Measurements from ENCODE around the gene ZFYVE28.

The ZFYVE28 gene

DNA sequence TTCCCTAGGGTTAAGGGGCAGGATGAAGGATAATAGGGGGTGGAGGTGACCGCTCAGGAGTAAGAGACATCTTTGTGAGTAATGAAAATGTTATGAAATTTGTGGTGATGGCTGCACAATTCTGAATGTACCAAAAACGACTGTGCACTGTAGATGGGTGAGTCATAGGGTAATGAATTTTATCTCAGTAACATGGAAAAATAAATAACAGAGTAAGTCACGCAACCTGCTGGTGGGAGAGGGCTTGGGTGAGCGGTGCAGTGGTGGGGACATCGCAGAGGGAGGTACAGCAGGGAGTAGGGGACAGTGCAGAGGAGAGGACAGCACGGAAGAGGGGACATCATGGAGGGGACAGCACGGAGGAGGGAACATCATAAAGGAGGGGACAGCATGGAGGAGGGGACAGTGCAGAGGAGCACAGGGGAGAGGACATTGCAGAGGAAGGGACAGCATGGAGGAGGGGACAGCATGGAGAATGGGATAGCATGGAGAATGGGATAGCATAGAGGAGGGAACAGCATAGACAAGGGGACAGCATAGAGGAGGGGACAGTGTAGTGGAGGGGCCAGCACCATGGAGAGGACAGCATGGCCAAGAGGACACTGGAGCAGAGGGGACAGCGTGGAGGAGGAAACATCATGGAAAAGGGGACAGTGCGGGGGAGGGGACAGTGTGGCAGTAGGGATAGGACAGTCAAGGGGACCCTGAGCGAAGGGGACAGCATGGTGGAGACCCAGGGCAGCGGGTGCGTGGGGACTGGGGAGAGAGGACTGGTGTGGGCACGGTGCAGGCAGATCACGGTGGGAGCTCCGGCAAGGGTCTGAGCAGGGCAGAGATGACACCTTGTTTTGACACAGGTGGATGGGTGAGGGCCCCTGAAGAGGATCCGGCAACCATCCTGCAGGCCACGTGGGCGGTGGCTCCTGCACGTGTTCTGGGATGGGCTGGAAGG, 88.1 kb downstream of the ZFYVE28 start:
- no peak for FAIRE-seq

- FAIRE-seq: no peak
Observed at GRCh38 chr4:2327579-2327978, 90.9 kb downstream of the ZFYVE28 start.

DNA sequence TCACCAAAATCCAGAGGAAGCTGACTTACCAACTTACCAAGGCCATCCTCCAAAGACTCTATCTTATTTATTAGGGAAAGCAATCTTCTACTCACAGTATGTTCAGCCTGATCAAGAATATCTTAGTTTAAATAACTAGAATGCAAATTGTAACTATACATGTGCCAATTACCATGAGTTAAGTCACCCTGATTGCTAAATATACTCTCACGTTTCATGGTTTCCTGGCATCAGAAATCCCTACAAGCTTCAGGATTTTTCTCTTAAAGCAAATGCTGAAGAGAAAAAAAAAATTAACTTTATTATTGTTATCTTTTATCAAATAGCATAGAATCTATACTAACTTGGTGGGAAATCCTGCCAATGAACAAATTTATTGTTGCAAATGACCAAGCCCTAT, 93.6 kb downstream of the ZFYVE28 start:
- no peak for FAIRE-seq

DNA sequence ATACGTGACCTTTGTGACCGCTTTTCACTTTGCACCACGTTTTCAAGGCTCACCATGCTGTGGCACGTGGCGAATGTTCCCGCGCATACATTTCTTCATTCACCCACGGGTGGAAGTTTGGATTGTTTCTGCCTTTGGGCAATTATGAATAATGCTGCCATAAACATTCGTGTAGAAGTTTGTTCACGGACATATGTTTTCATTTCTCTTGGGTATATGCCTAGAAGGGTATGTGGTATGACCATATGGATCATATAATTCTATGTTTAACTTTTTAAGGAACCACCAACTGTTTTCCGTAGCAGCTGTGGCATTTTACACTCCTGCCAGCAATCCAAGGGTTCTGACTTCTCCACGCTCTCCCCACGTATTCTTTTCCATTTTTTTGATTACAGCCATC, 95.6 kb downstream of the ZFYVE28 start:
- FAIRE-seq: no peak

DNA sequence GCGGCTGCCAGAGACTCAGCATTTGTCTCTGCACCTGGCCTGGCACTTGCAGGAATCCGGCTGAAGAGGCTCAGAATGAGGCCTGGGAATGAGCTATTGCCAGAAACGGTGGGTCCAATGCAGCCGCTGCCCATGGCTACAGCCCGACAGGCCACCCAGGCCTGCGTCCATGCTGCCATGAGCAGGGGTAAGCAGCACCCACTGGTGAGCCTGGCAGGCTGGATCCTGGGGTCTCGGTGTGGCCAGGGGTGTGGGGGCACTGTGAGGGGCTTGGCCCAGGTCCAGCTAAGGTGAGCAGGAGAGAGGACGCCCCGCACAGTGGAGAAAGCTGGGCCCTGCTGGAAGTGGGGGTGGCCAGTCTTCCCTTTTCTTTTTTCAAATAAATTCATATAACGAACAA, 96.2 kb downstream of the ZFYVE28 start:
- no peak for FAIRE-seq

DNA sequence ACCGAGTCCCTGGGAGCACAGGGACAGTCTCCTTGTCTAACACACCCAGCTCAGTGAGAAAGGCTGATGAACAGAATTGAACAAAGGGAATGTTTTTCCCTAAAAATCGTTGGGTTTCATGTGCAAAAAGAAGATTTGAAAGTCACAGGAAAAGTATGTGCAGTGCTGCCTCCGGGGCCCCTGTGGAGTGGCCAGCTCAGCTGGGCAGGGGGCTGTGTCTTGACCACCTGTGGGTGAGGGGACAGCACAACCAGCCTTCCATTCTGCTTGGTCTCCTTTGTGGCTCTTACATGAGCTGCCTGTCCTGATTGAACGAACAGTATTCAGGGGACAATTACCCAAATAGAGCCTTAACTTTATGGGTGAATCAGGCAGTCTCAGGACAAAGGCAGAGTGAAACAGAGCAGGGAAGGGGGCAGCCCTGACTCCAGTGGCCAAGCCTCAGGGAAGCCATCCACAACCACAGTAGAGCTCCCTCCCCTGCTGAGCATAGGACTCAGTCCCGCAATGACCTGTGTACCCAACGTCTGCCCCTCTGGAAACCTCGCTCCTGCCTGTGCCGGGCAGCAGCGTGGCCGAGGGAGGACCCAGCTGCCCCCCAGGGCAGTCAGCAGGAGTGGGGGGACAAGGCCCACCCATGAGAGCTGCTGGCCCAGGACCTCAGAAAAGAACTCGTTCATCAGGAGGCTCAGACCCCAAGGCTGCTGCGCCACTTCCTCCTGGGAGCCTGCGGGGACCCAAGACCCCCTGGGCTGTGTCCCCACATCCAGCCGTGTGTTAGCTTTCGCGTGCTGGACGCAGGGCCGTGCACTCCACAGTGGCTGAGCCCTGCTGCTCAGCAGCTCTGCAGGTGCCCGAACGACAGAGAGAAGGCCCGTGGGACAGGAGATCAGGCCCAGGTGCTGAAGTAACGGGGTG, 96.9 kb downstream of the ZFYVE28 start:
- no peak for FAIRE-seq

DNA sequence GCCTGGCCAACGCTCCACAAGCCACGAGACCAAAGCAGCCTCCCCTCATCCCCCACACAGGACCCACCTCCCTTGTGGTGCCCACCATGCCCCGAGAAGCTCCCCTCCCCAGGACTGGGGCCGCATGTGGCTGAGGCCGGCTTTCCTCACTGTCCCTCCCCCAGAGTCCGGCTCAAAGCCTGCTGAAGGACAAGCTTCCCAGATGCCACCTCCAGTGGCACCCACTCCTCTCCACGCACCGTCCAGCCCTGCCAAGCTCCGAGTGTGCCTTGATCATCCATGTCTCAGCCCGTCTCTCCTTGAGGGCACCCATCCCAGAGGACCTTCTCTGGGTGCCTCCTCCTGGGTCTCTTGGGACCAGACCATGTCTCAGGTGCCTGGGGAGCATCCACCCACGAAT, 97.7 kb downstream of the ZFYVE28 start:
- FAIRE-seq: no peak

DNA sequence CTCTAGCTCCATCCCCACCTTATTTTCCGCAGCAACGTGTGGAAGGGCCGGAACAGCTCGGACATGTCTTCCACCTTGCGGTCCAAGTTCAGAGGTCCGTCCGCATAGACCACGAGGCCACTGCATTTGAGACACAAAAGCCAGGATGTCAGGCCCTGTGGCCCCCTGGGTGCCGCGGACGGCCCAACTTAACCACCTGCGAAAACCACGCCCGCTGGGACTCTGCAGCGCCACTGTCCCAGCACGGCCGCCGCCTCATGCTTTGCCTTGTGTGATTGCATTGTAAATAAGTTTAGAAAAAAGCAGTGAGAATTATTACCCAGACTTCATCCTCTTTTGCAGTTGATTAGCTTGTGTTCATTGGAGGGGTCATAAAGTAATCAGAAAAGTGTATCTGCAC, 98.3 kb downstream of the ZFYVE28 start:
- FAIRE-seq: no peak

DNA sequence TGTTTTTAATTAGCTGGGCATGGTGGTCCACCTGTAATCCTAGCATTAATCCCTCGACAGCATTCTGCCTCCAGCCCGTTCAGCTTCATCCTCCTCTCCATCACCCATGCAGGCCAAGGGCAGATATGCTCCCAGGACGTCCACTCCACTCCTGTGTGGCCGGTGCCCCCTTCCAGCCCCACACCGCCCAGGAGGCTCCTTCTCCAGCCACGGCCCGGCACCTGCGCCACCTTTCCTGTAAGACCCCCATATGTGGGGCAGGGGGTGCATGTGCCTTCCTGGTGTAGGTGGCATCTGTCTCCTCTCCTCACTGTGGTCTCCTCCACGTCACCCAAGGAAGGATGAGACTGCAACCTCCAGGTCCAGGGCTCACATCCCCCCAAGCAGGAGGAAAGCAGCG, 99.6 kb downstream of the ZFYVE28 start:
- no peak for FAIRE-seq

DNA sequence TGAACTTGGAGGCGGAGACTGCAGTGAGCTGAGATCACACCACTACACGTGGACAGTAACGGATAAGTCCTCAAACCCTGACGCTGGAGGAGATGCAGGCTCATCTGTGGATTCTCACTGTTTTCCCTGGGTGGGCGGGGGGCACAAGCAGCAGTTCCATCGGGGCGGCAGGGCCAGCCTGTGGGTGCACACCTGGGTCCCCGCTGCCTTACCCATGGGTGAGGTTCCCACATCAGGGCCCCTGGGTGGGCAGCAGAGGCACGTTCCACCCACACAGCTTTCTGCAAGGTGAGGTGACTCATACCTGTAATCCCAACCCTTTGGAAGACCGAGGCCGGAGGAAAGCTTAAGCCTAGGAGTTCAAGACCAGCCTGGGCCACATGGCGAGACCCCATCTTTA, 100.0 kb downstream of the ZFYVE28 start:
- no peak for FAIRE-seq

GRCh38 chr4:2313366-2313765, 105.1 kb downstream of the ZFYVE28 start:
- no peak for FAIRE-seq

DNA sequence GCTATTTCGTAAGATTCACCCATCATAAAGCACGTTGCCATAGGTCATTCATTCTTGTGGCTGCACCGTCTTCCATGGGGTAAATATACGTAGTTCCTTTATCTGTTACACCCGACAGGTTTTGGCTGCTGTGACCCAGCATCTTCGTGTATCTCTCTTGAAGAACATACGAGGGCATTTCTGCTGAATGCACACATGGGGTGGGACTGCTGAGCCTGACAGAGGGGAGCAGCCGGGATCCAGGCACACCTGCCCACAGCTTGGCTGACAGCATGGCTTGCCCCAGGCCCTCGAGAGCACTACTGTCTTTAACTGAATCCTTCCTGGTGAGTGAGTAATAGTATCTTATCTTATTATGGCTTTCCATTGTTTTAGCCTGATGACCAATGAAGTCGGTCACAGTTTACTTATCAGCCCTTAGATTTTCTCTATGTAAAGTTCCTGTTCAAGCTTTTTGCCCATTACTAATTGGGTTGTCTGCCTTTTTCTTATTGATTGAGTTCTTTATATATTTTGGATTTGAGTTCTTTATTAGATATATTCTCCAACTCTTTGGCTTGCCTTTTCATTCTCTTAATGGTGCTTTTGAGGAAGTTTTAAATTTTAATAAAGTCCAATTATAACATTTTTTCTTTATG, 111.6 kb downstream of the ZFYVE28 start:
- FAIRE-seq: no peak

DNA sequence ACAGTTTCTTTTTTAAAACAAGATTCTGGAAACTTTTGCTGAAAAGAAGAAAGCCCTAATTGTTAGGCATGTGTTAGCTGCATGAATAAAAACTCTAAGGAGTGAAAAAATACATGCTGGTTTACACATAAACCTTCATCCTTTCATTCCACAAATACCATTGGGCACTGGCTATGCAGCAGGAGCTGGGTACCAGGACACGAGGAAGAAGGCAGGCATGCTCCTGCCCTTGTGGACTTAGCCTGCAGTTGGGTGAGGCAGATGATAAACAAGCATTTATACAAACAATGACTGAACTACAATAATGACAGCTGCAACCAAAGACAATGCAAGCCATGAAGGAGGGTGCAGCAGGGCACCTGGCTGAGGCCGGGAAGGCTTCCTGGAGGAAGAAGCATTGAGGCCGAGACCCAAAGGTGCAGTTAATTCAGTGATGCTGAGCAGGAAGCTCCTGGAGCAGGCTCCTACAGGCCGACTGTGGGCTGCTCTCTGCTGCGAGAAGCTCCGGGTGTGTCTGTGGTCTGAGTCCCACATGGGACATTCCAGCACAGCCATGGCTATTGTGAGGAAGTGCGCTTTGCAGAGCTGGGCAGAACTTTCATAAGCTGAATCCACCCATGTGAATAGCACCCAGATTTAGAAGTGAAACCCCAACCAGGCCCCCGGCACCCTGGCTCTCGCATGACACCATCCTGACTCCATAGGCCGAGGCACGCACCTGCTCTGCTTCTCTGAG, 112.5 kb downstream of the ZFYVE28 start:
- no peak for FAIRE-seq

GRCh38 chr4:2304877-2305561, 113.4 kb downstream of the ZFYVE28 start:
- no peak for FAIRE-seq

DNA sequence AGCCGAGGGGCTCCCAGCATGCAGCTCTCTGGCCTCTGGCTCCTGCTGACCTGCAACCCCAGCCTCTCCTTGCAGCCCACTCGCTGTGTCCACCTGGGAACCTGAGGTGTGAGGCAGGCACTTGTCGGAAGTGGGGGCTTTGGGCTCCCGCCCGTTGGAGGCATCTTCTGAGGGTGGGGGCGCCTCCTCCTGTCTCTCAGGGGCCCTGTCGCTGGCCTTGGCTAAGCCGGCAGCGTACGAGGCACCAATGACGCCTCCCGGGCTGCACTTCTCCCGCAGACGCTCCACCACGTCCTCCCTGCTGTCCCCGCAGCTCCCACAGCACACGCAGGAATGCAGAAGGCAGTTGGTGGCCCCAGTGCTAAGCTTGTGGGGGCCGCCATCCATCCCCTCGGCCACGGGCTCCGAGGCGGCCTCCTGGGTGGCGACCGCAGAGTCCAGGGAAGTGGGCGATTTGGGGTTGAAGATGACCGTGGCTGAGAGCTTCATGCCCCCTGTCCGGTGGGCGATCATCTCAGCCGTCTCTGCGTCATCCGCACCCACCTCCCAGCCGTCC, 114.0 kb downstream of the ZFYVE28 start:
- FAIRE-seq: no peak

DNA sequence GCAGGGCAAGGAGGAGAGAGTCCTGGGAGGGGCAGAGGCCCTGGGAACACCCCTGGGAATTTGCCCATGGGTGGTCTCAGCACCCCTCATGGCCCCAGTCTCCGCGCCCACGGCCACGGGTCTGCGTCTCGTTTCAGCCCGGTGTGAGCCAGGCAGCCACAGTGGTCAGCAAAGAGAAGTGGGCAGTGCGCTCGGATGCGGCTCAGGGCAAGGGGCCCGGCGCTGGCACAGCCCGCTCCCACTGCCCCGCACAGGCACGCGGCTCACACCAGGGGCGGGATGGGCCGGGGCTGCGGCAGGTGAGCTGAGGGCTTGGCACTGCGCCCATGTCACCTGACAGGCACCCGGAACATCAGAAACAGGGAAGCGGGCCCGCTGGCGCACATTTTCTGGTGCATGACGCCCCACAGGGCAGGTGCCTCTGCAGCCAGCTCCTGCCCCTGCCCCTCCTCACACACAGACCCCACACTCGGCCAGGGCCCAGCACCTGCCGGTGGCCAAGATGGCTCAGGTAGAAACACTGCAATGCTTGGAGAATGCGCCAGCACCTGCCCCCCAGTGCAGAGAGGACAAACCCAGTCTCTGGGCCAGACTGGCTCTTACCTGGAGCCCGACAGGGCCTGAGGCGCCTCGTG, 114.6 kb downstream of the ZFYVE28 start:
- FAIRE-seq: no peak

DNA sequence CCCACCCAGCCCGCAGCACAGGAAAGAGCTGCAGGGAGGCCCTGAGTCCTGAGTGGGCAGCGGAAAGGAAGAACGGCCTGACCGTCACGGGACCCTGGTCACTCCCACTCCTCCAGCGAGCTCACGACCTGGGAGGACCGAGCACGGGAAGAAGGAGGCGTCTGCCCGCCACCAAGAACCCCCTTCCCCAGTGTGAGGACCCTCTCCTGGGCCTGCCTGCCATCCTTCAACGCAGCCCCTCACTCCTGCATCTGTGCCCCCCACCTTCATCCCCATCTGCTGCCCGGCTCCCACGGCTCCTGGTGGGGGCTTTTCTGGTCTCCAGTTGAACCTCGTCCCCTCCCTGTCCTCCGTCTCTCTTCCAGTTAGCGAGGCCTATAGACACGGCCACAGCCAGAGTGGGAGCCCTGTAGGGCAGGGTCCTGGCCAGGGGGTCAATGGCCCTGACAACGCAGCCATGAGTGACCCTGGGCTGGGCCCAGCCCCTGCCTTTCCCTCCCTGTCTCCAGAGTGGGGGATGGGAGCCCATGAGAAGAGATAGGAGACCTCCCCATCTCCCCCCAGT, 115.2 kb downstream of the ZFYVE28 start:
- FAIRE-seq: no peak

DNA sequence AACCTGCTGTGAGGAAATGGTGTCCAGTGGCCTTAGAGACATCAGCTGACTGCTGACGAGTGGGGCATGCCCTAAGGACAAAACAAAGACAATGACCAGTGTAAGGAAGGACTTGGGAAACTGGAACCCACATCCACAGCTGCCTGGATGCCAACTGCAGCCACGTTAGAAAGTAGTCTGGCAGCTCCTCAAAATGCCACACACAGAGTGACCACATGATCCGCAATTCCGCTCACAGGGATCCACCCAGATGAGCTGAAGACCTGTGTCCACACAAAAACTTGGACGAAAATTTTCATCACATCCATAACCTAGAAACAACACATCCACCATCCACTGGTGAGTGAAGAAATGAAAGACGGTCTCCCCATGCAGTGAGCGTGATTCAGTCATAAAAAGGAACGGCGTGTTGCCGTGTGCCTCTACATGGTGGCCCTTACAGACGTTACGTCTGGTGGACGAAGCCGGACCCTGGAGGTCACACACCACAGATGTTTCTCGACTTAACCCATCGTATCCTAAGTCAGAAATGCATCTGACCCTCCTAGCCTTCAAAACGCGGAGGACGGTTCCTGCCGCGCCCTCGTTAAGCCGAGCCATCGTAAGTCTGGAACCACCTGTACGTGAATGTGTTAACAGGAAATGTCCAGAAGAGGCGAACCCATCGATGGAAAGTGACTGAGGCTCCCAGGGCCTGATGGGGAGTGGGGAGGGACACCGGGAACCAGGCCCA, 115.9 kb downstream of the ZFYVE28 start:
- FAIRE-seq: no peak

DNA sequence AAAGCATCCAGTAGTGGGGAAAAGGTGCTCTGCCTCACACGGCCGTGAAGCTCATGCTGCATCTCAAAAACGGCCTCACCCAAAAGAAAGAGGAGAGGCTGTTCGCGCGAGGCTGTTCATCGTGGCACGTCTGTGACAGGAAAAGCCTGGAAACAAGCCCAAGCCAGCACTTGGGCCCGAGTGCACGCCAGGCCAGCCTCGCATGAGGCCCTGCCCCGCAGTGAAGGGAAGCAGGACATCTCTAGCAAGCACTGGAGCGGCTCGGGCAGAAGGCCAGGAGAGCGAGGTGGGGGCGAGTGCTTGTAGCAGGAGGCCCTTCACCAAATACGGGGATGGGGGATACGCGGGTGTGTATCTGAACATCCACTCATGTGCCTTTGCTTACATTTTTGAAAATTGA, 116.6 kb downstream of the ZFYVE28 start:
- FAIRE-seq: no peak

- FAIRE-seq: no peak
Observed at GRCh38 chr4:2301225-2301642, 117.2 kb downstream of the ZFYVE28 start.
